CD14-positive monocyte (primary cell): ENCODE measurements around the gene NCDN. TPM values are rescaled to one million over a fixed set of nuclear protein-coding genes. Genes with fewer than 3 reads are reported as not detected.
A peak's percentile ranks its signal among the peaks of the same experiment; 100 is the strongest.

Experiments used
- DNase-seq, 3 donors: peaks; one replicate each; pipeline ENCODE4 v3.0.0-alpha.2; 2011 to 2022
- H2AFZ ChIP-seq: 2 replicates; pipeline ENCODE4 v1.6.0; 2012; ENCODE audit warnings: mild to moderate bottlenecking, low read depth, low read length, inconsistent platforms; ENCODE audit not compliant: insufficient read depth, poor library complexity, severe bottlenecking
- H3K27ac ChIP-seq, 2 donors: 1 replicate in 1 of 2; 2 replicates in 1 of 2; pipeline ENCODE4 v1.5.1; 2012 to 2013; ENCODE audit warnings: low read length in 2 of 2, control low read depth in 1 of 2, inconsistent platforms in 1 of 2, low read depth in 1 of 2, mild to moderate bottlenecking in 1 of 2
- H3K27me3 ChIP-seq, 2 donors: one replicate each; pipeline versions ENCODE4 v1.6.0 to v1.6.1; 2011 to 2013; ENCODE audit warnings: low read length in 2 of 2; ENCODE audit not compliant: control insufficient read depth in 2 of 2, insufficient read depth in 2 of 2
- H3K36me3 ChIP-seq, 2 donors: replicated peaks in 1 of 2; 1 replicate in 1 of 2; 2 replicates in 1 of 2; pipeline versions ENCODE4 v1.5.1 to v1.6.1; 2012 to 2013; ENCODE audit warnings: low read length in 2 of 2, control low read depth in 1 of 2, inconsistent platforms in 1 of 2, mild to moderate bottlenecking in 1 of 2; ENCODE audit not compliant: insufficient read depth in 2 of 2, control insufficient read depth in 1 of 2
- H3K4me1 ChIP-seq, 2 donors: 1 replicate in 1 of 2; 2 replicates in 1 of 2; pipeline versions ENCODE4 v1.5.1 to v1.6.1; 2012 to 2013; ENCODE audit warnings: low read length in 2 of 2, control low read depth in 1 of 2, inconsistent platforms in 1 of 2, mild to moderate bottlenecking in 1 of 2, moderate library complexity in 1 of 2; ENCODE audit not compliant: insufficient read depth in 2 of 2, control insufficient read depth in 1 of 2
- H3K4me2 ChIP-seq: replicated peaks from 2 replicates; pipeline ENCODE3; 2012; ENCODE audit warnings: low read length, moderate library complexity, mild to moderate bottlenecking; ENCODE audit not compliant: poor library complexity, severe bottlenecking; ENCODE audit errors: extremely low read depth
- H3K4me3 ChIP-seq, 3 experiments: fragments of 200-600 bp in 1 of 3; sonication (generic) in 1 of 3; replicated peaks in 1 of 3; 1 replicate in 2 of 3; 2 replicates in 1 of 3; pipeline ENCODE4 v1.5.1; 2011 to 2013; ENCODE audit warnings: low read length in 3 of 3, mild to moderate bottlenecking in 3 of 3, control low read depth in 2 of 3, low read depth in 2 of 3, inconsistent platforms in 1 of 3, moderate library complexity in 1 of 3
- H3K79me2 ChIP-seq: 2 replicates; pipeline ENCODE4 v1.6.0; 2012; ENCODE audit warnings: mild to moderate bottlenecking, control low read depth, inconsistent platforms, low read length, moderate library complexity; ENCODE audit not compliant: insufficient read depth
- H3K9ac ChIP-seq: 2 replicates; pipeline ENCODE4 v1.6.0; 2017; ENCODE audit warnings: low read length, mild to moderate bottlenecking; ENCODE audit not compliant: insufficient read depth, poor library complexity, severe bottlenecking
- H3K9me3 ChIP-seq, 2 donors: replicated peaks in 1 of 2; 1 replicate in 1 of 2; 2 replicates in 1 of 2; pipeline versions ENCODE4 v1.5.1 to v1.6.1; 2012 to 2013; ENCODE audit warnings: low read length in 2 of 2, control low read depth in 1 of 2; ENCODE audit not compliant: control insufficient read depth in 1 of 2, insufficient read depth in 1 of 2
- H4K20me1 ChIP-seq: 2 replicates; pipeline ENCODE4 v1.6.0; 2012; ENCODE audit warnings: mild to moderate bottlenecking, low read length, control low read depth, moderate library complexity; ENCODE audit not compliant: insufficient read depth
- H3K27ac Mint-ChIP-seq, 7 donors: one replicate each; pipeline ENCODE4 v1.8.0; 2020; ENCODE audit warnings: mild to moderate bottlenecking in 7 of 7, mixed read lengths in 7 of 7, moderate library complexity in 6 of 7, inconsistent platforms in 2 of 7
- H3K27me3 Mint-ChIP-seq, 3 donors: one replicate each; pipeline ENCODE4 v1.8.0; 2021 to 2022; ENCODE audit warnings: low read depth in 3 of 3, mild to moderate bottlenecking in 3 of 3, mixed read lengths in 3 of 3, moderate library complexity in 3 of 3, inconsistent platforms in 1 of 3
- H3K36me3 Mint-ChIP-seq, 2 donors: one replicate each; pipeline ENCODE4 v1.8.0; 2020; ENCODE audit warnings: mixed read lengths in 2 of 2, inconsistent platforms in 1 of 2, mild to moderate bottlenecking in 1 of 2
- H3K4me1 Mint-ChIP-seq: one replicate; pipeline ENCODE4 v1.8.0; 2020; ENCODE audit warnings: mild to moderate bottlenecking, mixed read lengths
- H3K4me3 Mint-ChIP-seq, 2 donors: one replicate each; pipeline ENCODE4 v1.8.0; 2020; ENCODE audit warnings: mild to moderate bottlenecking in 2 of 2, mixed read lengths in 2 of 2, moderate library complexity in 1 of 2
- H3K9me3 Mint-ChIP-seq, 7 donors: one replicate each; pipeline ENCODE4 v1.8.0; 2020 to 2022; ENCODE audit warnings: mixed read lengths in 7 of 7, mild to moderate bottlenecking in 6 of 7, moderate library complexity in 6 of 7, inconsistent platforms in 2 of 7
- CTCF ChIP-seq: fragments of 200-600 bp; IDR thresholded peaks from one replicate; pipeline ENCODE4 v1.8.0; 2022; ENCODE audit warnings: antibody characterized with exemption, mild to moderate bottlenecking
- WGBS: methylation state at CpG from one replicate; pipeline ENCODE4 v1.1.5; 2013; ENCODE audit warnings: missing lambda C conversion rate; ENCODE audit not compliant: insufficient coverage; 5-methylcytosine and 5-hydroxymethylcytosine counted together
- intact Hi-C, 2 donors: fragments of 100-400 bp; cut with micrococcal nuclease; formaldehyde crosslinking; loops; one replicate each; pipeline versions ENCODE4 v1.15.0 to v1.15.1; 2023
- polyA plus RNA-seq, 3 donors: library from polyadenylated mRNA; depleted of rRNA in 1 of 3; unstranded in 2 of 3; stranded (reverse) in 1 of 3; fragments of 300-500 nt in 2 of 3; fragments of >200 nt in 1 of 3; fragmentation: Illumina TruSeq in 2 of 3; gene quantifications; 1 replicate in 2 of 3; 2 replicates in 1 of 3; pipeline ENCODE4 v1.2.3, GENCODE V29; 2012 to 2021

NCDN gene
- polyA plus RNA-seq, 3 donors: 5.0 to 7.9 (median 7.0) TPM

- H3K4me3 ChIP-seq: no peak overlapping the region
- H3K9me3 Mint-ChIP-seq: no peaks in the 10 kb centered on the region
- H3K36me3 Mint-ChIP-seq: peaks cover 72 to 88% of the 10 kb centered on the region in 2 donors
- H3K4me1 Mint-ChIP-seq: no peaks in the 10 kb centered on the region
- no peak overlapping the region for H3K9ac ChIP-seq
- no peak overlapping the region for H3K4me2 ChIP-seq
- no peak overlapping the region for H3K4me3 Mint-ChIP-seq
- intact Hi-C loops: no loop called here
- no peak overlapping the region for H3K27ac ChIP-seq
- no peaks in the 10 kb centered on the region for H3K4me1 ChIP-seq
- H3K9me3 ChIP-seq: no peaks in the 10 kb centered on the region
- no peaks in the 10 kb centered on the region for H3K27me3 Mint-ChIP-seq
- peaks cover 20% of the 10 kb centered on the region for H4K20me1 ChIP-seq
- DNase-seq: no peak
- H3K27me3 ChIP-seq: no peaks in the 10 kb centered on the region
- no CpG with 5 or more reads among the region's 4 CpGs for WGBS
- H2AFZ ChIP-seq: no peak overlapping the region
- H3K79me2 ChIP-seq: no peaks in the 10 kb centered on the region
- peak overlapping the region in 1 of 7 donors; percentile 10 for H3K27ac Mint-ChIP-seq
- no peak for TF ChIP-seq CTCF
- peaks cover 66 to 99% of the 10 kb centered on the region in 2 donors for H3K36me3 ChIP-seq
Measured at GRCh38 chr1:35605867-35606182, 48.2 kb downstream of the NCDN start.

- no peaks in the 10 kb centered on the region for H3K4me1 Mint-ChIP-seq
- TF ChIP-seq CTCF: no peak
- H3K36me3 ChIP-seq: peaks cover 57 to 100% of the 10 kb centered on the region in 2 donors
- no peak overlapping the region for H2AFZ ChIP-seq
- peaks cover 54 to 75% of the 10 kb centered on the region in 2 donors for H3K36me3 Mint-ChIP-seq
- H3K79me2 ChIP-seq: peaks cover 15% of the 10 kb centered on the region
- no peak overlapping the region for H3K27ac ChIP-seq
- no peak overlapping the region for H3K4me3 ChIP-seq
- H3K27me3 ChIP-seq: no peaks in the 10 kb centered on the region
- 100% methylated on average over 3 of the region's 7 CpGs for WGBS
- no peak for DNase-seq
- intact Hi-C loops: no loop called here
- H3K4me2 ChIP-seq: no peak overlapping the region
- H3K9ac ChIP-seq: no peak overlapping the region
- H3K27ac Mint-ChIP-seq: no peak overlapping the region
- H4K20me1 ChIP-seq: peaks cover 40% of the 10 kb centered on the region
- H3K9me3 Mint-ChIP-seq: no peaks in the 10 kb centered on the region
- no peak overlapping the region for H3K4me3 Mint-ChIP-seq
- no peaks in the 10 kb centered on the region for H3K27me3 Mint-ChIP-seq
- H3K9me3 ChIP-seq: no peaks in the 10 kb centered on the region
- H3K4me1 ChIP-seq: no peaks in the 10 kb centered on the region
Measured at GRCh38 chr1:35611655-35612054, 54.1 kb downstream of the NCDN start.
